NCI-H187 treated with DMSO at 0.1 percent for 48 hours (cell line): ENCODE measurements around the gene IQGAP3.
A peak's percentile ranks its signal among the peaks of the same experiment; 100 is the strongest.

ENCODE experiments used
- DNase-seq: peaks from one replicate; lab custom pipeline; 2025; lab: John Stamatoyannopoulos, UW

Gene IQGAP3

DNA sequence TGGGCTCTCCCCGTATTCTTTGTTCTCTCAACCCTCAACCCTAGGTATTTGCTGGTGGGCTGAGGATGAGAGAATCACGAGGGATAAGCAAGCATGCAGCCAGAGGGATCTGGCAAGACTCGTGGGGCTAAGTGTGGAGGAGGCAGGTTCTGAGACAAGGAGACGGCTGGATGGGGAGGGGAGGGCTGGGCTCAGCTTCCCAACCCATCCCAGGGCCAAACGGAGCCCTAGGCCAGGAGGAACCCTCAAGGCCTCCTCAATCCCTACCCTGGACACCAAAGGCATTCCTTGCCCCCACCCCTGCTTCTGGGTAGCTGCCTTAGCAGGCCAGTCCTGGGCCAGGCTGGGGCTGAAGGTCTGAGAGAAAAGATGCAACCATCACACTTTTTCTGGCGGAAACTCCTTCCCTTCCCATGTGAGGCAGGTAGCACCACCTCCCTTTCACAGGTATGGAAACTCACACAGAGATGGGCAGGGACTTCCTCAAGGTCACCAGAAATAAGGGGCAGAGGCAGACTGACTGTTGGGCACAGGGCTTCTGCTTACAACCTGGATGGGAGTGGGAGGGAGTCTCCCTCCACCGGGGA, 78.0 kb downstream of the IQGAP3 start:
- no peak for DNase-seq

DNA sequence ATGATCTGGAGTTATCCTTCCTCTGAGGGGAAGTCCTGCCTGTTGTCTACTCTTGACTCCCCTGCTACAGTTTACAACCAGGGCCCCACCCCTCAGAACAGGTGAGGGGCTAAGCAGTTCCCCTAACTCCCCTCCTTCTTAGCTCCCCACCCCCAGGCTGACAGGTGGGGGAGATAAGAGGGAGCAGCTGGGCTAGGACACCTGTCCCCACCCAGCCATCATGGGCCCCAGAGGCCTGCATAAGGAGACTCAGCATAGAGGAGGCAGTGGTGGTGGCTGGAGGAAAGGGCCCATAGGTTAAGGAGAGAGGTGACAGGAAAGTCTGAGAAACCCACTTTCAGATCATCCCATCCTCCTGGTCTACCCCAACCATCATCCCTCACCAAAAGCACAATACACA, 78.6 kb downstream of the IQGAP3 start:
- DNase-seq, result no peak

DNA sequence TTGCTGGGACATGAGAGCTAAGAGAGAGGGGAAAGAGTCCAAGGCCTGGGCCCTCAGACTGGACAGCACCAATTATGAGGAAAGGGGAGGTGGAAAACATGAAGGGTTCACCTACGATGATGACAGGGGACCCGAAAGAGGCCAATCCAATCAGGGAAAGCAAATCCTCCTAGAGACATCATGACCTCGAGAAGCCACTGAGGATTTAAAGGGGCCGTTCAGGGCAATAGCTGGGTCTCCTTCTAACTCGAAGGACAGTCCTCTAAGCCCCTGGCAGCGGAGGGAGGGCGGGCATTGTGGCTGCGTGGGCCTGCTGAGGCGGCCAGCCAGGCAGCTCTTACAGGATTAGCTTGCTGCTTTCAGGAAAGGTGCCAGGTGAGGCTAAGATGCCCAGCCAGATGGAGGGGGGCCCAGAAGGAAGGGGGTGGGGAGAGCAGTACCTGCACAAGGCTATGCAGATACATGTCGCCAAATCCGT, 79.2 kb downstream of the IQGAP3 start:
- no peak for DNase-seq

DNA sequence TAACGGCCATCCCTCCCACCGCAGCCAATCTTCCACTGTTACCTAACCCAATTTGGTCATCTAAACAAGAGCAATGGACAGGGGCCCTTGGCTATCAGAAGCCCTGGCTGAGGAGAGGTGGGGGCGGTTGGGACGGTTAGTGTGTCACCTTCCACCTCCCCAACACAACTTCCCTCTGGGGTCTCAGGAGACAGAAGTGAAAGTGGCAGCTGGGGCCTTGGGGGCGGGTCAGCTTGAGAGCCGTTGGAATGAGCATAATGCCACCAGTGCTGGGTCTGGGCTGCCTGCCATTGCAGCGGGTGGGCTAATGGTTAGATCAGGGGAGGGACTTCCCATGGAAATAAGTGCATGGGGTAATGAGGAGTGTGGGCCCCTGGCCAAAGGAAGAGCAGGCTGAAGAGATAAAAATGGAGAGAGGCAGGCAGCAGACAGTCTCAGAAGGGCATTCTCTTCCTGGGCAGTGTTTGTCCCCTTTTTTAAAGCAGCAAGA, 79.7 kb downstream of the IQGAP3 start:
- DNase-seq, result no peak

DNA sequence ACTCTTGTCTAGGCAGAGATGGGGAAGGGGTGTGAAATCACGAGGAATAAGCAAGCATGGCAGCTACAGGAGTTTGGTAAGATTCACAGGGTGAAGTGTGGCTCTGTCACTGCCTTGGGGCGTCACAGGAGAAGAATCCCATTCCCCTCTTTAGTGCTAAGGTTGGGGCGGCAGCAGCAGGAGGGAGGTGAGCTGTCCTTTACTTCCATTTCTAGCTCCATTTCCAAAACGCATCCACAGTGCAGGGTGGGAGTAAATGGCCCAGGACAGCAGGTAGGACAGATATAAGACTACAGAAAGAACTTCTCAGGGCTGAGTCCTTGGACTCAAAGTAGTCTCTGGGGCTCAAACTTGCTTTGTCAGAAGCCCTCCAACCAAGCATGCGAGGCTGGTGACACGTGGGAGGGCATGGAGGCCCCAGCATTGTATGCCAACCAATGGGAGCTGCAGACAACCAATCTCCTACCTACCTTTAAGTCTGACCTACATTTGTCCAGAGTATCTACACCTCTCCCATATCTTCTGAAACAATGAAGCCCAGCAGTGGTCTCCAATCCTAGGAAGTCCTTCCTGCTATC, 80.3 kb downstream of the IQGAP3 start:
- no peak for DNase-seq

DNA sequence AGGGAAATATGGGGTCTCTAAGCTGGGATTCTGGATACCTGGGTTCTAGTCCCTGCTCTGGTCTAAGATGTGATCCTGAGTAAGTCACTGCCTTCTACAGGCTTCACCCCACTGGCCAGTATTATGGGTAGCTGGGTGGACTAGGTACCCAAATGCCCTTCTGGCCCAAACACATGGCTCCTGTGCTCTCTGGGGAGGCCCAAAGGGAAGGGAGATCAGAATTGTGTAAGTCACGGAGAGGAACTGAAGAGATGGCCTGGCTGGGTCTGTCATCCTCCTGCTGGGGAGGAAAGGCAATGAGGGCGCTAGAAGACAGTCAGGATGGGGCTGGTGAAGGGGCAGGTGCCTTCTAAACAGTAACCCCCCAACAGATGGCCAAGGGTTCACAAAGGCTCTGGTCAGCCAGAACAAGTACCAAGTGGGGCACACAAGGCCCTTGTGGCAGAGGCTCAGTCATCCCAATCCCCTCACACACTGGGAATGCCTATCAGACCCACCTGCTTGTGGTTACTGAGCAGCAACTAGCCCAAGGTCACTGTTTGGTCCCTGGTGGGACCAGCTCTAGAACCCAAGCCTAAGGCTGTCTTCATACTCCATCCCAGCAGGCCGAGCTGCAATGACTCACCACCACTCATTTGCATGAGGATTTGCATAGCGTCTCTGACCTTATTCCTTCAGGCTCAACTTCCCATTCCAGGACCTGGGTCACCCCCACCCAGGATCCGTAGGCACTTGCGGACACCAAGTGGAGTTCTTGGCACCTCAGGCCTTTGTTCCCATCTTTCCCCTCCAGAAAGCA, 81.0 kb downstream of the IQGAP3 start:
- no peak for DNase-seq

DNA sequence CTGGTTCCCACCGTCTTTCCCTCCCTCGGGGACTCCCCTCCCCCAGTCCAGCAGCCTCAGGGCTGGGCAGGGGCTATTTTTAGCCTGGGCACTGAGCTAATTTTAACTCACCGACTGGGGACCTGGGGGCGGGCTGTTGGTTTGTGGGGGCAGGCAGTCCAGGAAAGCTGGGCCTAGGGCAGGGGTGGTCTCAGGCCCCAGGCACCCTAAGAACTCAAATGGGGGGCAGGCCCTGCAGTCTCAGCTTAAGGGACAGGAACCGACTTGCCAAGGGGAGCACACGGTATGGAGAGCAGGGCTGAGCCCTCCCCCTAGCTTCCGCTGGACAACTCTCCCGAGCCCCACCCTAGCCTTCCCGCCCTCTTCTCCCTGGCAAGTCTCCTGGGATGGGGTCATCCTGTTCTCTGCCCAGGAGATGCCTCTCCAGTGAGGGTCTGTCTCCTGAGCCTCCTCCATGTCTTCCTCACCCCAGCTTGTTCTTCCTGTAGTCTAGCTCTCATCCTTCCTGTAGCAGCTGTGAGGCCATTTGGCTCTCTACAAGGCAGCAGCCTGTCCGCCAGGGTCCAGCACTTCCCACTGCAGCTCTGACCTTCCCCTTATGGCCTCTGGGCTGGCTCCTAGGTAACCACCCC, 81.8 kb downstream of the IQGAP3 start:
- no peak for DNase-seq

DNA sequence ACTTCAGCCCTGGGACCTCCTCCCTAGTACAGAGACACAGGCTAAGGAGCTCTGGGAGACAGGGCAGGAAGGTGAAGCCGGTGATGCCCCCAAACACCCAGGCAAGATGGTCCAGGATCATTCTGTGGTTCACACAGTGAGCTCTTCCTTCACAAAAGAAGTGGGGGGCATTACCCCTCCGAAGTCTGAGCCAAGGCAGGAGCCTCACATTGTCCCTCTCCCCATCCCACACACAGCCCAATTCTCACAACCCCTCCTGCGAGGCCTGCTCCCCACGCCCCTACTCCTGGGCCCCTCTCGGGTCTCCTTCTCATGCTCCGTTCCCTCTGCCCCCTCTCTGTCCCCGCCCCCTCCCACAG, 82.5 kb downstream of the IQGAP3 start:
- DNase-seq, result no peak

DNA sequence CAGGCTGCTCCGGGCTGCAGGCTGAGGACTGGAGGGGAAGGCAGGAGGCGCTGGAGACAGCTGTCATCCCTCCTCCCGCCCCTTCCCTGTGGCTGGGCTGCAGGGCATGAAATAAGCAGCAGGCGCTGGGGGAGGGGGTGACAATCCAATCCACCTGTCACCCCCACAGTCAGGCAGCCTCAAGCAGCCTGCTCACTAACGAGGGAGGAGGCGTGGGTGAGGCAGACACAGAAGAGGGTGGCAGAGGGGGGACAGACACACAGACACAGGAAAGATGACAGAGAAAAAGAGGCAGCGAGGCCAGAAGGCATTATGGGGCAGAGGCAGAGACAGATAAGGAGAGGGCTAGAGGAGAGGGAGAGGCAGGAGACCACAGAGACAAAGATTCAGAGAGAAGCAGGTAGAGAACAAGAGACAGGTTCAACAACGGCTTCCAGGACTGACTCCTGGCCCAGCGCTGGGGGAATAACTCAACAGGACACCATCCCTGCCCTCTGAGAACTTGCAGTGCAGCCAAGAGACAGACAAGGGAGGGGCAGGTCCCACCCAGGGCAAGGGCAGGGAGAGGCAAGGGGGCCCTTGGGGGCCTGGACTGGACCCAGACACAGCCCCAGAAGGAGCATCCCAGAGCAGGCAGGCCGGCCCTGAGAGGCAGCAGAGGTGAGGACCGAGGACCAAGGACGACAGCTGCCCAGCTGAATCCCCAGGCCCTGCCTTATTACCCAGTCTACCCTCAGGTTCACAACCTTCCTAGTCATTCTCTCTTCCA, 83.0 kb downstream of the IQGAP3 start:
- DNase-seq, result peak; percentile 50

DNA sequence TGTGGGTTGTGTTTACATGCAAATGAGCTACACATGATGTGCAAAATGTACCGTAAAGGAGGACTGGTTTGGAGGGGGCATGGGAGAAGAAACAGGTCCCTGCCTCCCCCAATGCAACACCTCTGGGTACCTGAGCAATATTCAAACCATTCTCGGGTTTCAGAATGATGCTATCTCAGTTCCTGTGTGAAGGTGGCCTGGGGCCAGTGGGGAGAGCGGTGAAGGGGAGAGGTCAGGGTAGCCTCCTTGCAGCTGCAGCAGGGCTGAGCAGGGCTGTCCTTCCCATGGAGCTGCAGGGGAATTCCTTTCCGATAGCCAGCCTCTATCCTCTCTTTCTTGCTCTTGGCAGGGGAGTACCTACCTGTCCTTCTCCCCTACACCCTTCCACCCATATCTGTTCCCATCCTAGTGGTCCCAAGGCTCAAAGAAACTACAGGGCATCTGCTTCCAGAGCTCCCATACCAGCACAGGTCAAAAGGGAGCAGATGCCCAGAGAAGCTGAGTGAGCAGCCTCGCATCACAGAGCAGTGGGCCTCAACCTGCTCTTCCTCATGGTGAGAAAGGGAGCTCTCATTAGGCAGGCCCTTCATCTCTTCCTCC, 83.7 kb downstream of the IQGAP3 start:
- DNase-seq, result no peak

DNA sequence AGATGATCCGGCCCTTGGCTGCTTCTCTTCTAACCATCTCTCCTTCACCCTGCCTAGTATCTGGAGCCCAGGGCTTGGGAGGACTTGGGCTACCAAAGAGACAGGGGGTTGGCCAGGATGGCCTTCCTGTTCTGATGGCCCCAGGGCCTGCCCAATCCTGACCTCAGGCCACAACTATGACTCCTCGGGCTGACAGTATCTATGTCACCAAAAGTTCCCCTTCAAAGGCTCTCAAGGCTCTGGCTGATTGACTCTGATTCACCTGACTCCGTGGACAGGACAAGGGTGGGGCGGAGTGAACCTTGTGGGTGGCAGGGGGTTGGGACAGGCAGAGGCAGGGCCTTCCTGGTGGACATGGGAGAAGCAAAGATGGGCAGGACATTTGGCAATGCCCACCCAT, 84.5 kb downstream of the IQGAP3 start:
- DNase-seq, result no peak

DNA sequence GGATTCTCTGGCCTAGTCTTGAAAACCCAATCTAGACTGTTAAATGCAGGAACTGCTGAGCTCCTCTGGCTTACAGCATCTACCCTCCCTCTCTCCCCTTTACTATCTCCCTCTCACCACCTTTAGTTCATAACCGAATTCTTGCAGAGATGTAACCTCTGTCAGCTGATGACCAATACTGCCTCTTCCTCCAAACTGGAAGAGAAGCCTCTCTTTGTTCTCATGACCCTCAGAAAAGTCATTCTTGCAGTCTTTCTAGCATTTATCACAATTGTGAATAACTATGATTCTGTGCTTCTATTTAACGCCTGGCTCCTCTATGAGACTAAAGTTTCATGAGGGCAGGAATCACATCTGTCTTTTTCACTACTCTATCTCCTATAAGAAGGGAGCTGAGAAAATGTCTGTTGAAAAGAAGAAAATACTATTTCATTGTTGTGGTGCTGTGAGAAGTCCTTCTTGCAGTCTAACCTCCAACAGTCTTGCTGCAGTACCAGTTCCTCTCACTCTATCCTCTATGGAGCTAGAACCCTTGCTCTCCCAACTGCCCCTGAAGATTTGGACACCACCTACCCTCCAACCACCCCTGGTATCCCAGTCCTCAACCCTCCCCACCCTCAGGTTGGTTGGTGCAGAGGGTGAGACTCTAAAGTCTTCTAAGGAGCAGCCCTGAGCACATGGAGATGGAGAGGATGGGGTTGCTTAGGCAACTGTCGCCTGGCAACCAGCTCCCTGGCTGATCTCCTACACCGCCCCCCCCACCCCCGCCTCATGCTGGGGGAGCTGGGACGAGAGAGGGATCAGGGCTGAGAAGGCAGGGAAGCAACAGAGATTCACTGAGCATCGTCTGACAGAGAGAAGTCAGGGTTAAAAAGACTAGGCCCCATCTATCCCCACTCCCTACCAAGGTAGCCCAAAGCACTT, 85.7 kb downstream of the IQGAP3 start:
- DNase-seq, result no peak

DNA sequence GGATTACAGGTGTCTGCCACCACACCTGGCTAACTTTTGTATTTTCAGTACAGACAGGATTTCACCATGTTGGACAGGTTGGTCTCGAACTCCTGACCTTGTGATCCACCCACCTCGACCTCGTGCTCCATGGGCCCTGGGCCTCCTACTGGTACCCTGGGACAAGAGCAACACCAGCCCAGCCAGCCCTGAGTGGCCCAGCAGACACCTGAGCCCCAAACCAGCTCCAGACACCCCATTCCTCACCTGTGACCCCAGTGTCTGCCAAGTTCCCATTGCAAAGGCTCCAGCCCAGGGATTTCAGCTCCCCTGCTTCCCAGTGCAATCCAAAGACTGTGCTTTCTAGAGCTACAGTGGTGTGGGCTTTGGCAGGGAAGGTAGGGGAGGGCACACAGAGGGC, 86.4 kb downstream of the IQGAP3 start:
- DNase-seq, result no peak

DNA sequence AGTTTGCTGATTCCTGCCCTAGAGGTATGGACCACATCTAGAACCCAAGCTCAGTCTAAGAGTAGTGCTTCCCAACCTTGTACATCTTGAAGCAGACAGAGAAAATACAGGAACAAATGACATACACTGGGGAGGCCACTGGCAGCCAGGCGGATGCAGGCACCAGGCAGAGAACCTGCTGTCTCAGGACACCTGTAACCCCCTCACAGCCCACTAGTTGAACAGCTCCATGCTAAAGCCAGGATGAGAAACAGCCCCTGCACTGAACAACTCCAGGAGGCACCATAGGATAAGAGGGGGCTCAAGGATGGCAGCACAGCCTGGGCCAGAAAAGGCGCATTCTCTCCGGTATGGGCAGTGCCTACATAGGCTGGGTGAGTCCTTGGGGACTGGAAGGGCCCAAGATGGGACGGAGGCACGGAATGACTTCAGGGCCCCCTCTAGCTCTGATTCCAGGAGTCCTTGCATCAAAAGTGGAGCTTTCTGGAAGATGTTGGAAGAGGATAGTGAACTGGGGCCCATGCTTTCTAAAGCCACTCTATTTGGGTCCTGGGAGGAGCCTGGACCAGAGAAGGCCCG, 87.8 kb downstream of the IQGAP3 start:
- DNase-seq, result no peak

DNA sequence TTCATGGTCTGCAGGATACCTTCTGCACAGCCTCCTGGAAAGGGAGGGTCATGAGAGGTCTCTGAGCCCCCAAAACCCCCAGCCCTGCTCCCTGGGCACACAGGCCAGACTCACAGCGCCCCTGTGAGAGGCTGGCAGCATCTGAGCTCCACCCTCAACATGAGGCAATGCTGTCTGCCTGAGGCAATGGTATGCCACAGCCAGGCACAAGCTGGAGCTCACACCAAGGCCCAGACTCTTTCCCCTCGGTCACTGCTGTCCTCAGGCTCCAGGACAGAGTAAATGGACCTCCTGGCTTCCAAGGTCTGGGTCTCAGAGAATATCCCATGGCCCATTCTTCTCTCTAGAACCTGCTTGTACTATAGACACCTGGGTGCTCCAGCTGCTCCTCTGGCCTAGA, 89.0 kb downstream of the IQGAP3 start:
- no peak for DNase-seq

DNA sequence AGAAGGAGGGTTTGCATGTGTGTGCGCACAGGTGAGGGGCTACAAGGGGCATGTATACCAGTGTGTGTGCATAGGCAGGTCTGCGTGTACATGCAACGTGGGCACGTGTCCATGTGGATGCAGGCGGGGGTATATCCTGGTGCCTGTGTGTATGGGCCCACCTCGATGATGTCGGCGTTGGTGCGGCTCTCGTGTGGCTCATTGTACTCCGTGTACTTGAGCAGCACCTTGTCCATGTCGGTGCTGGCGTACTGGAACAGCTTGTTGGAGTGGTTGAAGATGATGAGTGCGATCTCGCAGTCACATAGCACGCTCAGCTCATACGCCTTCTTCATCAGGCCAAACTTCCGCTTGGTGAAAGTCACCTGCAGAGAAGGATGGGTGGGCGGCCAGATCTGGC, 90.1 kb downstream of the IQGAP3 start:
- no peak for DNase-seq

DNA sequence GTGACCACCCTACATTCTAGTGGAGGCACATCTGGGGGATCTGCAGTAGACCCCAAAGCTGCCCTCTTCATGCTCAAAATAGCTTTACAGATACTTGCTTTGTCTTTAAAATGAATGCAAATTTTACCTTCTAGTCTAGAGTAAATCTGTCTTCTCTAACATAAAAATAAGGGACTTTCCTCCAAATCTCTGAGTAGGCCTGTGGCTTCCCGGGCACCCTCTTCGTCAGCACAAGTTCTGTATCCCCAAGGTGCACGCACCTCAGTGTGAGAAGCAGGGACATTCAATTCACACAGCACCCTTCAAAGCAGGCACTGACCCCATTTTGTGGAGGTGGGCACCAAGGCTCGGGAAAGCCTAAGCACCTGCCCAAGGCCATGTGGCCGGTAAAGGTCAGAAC, 90.8 kb downstream of the IQGAP3 start:
- no peak for DNase-seq

DNA sequence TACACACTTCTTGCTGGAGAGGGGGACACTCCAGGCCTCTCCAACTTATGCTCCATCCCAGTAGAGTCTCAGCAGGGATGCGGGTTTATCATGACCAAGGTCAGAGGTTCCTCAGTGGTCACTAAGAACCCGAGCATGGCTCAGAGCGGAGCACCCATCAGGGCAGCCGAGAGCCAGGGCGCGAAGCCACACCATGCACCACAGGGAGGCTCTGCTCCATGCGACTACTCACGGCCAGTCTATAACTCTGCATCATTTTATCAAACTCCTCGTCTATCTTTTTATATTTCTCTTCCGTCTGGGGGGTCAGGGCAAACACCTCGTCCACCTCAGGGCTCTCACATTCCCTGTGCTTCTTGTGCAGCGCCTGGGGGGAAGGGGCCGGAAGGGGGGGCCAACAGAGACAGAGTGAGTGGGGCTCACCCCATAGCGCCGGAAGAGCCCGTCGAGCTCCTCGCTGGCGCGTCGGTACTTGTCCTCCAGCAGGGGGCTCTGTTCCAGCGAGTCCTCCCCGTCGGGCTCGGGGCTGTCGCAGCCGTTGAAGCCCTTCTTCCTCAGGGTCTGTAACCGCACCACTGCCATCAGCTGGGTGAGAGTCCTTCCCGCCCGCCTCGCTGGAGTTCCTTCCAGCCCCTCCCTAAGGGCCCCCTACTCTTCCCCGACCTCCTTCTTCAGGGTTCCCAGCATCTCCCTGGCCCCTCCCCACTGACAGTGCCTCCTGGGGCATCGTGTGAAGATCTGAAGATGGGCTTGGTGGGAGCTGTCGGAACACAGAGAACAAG, 91.8 kb downstream of the IQGAP3 start:
- no peak for DNase-seq

DNA sequence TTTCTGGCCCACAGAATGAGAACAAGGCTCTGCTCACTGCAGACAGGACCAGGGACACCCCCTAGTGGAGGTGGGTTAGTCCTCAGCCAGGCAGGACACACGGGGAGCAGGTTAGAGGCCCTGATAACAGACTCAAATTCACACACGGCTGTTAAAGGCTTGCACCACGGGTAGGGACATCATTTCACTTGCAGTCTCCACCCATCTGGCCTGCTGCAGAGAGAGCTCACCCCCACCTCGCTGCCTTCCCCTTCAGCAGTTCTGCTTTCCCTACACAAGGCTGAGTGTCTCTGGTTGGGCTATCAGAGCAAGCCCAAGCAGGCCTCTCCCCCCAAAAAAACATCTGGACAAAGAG, 92.4 kb downstream of the IQGAP3 start:
- no peak for DNase-seq
